Testis (tissue), 3 donors: ENCODE results near the gene GLDN. TPM values are rescaled to one million over a fixed set of nuclear protein-coding genes. Genes with fewer than 3 reads are reported as not detected.
A peak's percentile ranks its signal among the peaks of the same experiment; 100 is the strongest.

Experiments
- DNase-seq: peaks from one replicate; pipeline ENCODE4 v3.0.0-alpha.2; 2019
- H3K27ac ChIP-seq, 2 donors: fragments of 200-600 bp; sonication (generic); one replicate each; pipeline ENCODE4 v1.5.1; 2019
- H3K27me3 ChIP-seq: fragments of 200-600 bp; sonication (generic); one replicate; pipeline ENCODE4 v1.5.1; 2019
- H3K36me3 ChIP-seq: fragments of 200-600 bp; sonication (generic); one replicate; pipeline ENCODE4 v1.5.1; 2017; ENCODE audit warnings: low read depth; ENCODE audit errors: missing control alignments
- H3K4me1 ChIP-seq: fragments of 200-600 bp; sonication (generic); one replicate; pipeline ENCODE4 v1.5.1; 2019
- H3K4me3 ChIP-seq, 2 donors: fragments of 200-600 bp; sonication (generic); one replicate each; pipeline ENCODE4 v1.5.1; 2017 to 2019
- H3K9me3 ChIP-seq: fragments of 200-600 bp; sonication (generic); one replicate; pipeline ENCODE4 v1.5.1; 2017
- CTCF ChIP-seq, 3 experiments: fragments of 450-650 bp in 2 of 3; fragments of 200-600 bp in 1 of 3; sonication (generic) in 1 of 3; IDR thresholded peaks; one replicate each; pipeline ENCODE4 v1.5.1; 2016 to 2019; ENCODE audit warnings: antibody characterized with exemption in 3 of 3, mild to moderate bottlenecking in 2 of 3, moderate library complexity in 1 of 3
- POLR2A ChIP-seq: fragments of 450-650 bp; IDR thresholded peaks from one replicate; pipeline ENCODE4 v1.6.1; 2017; ENCODE audit warnings: antibody characterized with exemption, mild to moderate bottlenecking, moderate library complexity
- WGBS, 2 donors: methylation state at CpG; one replicate each; pipeline ENCODE4 v1.1.5; 2018; 5-methylcytosine and 5-hydroxymethylcytosine counted together
- intact Hi-C: fragments of 100-400 bp; cut with DNase I; formaldehyde crosslinking; loops from one replicate; pipeline ENCODE4 v1.15.1; 2023; ENCODE audit warnings: low total_unique reads
- polyA plus RNA-seq: library from polyadenylated mRNA; stranded (reverse); fragments of 350-450 nt; fragmentation: Illumina TruSeq; extraction: RNeasy Lipid Tissue Mini Kit (QIAGEN cat#74804); gene quantifications from one replicate; pipeline ENCODE4 v1.2.3, GENCODE V29; 2014; ENCODE audit warnings: low read depth, low replicate concordance; ENCODE audit not compliant: insufficient read depth
- total RNA-seq, 2 donors: library from RNA; depleted of rRNA; stranded (reverse); fragments of >200 nt; gene quantifications; one replicate each; pipeline ENCODE4 v1.2.3, GENCODE V29; 2016

Gene GLDN
- total and polyA plus RNA-seq, 3 donors from 2014 or later: 0.37 to 1.3 (median 0.61) TPM

- Histone ChIP-seq H3K9me3 (no peaks in the 10 kb centered on the region), H3K36me3 (no peaks in the 10 kb centered on the region), H3K27me3 (no peaks in the 10 kb centered on the region), H3K4me1 (peaks cover 5% of the 10 kb centered on the region), H3K4me3 (no peak overlapping the region), H3K27ac (no peak overlapping the region)
- intact Hi-C loops: no loop called here
- 63 to 71% methylated on average over 2 of the region's 2 CpGs for WGBS, 2 donors
- TF ChIP-seq CTCF (IDR thresholded peaks at IDR 0.05) (no peak), POLR2A (no peak)
- DNase-seq: no peak
These were observed 37.9 kb upstream of the GLDN start for GRCh38 chr15:51303462-51303980.

- no peaks in the 10 kb centered on the region for H3K36me3 ChIP-seq
- no peaks in the 10 kb centered on the region for H3K4me1 ChIP-seq
- intact Hi-C loops: no loop called here
- 92 to 97% methylated on average over 3 of the region's 3 CpGs for WGBS, 2 donors
- TF ChIP-seq POLR2A (no peak), CTCF (IDR thresholded peaks at IDR 0.05) (no peak)
- no peak overlapping the region for H3K27ac ChIP-seq
- no peak for DNase-seq
- no peaks in the 10 kb centered on the region for H3K9me3 ChIP-seq
- H3K4me3 ChIP-seq: no peak overlapping the region
- no peaks in the 10 kb centered on the region for H3K27me3 ChIP-seq
These were observed 34.1 kb upstream of the GLDN start for GRCh38 chr15:51307325-51307724.

- no peak overlapping the region for H3K4me3 ChIP-seq
- no peaks in the 10 kb centered on the region for H3K27me3 ChIP-seq
- no peaks in the 10 kb centered on the region for H3K4me1 ChIP-seq
- 57 to 80% methylated on average over 3 of the region's 3 CpGs for WGBS, 2 donors
- TF ChIP-seq CTCF (IDR thresholded peaks at IDR 0.05) (no peak), POLR2A (no peak)
- H3K9me3 ChIP-seq: no peaks in the 10 kb centered on the region
- H3K36me3 ChIP-seq: no peaks in the 10 kb centered on the region
- intact Hi-C loops: no loop called here
- no peak overlapping the region for H3K27ac ChIP-seq
- DNase-seq: peak; percentile 34
These were observed 33.6 kb upstream of the GLDN start for GRCh38 chr15:51307811-51308210.

- H3K27me3 ChIP-seq: no peaks in the 10 kb centered on the region
- 68 to 86% methylated on average over 2 of the region's 2 CpGs for WGBS, 2 donors
- H3K9me3 ChIP-seq: no peaks in the 10 kb centered on the region
- TF ChIP-seq POLR2A (no peak), CTCF (IDR thresholded peaks at IDR 0.05) (no peak)
- no peak for DNase-seq
- H3K27ac ChIP-seq: peak overlapping the region in 1 of 2 donors; percentile 22
- intact Hi-C loops: no loop called here
- H3K4me1 ChIP-seq: peaks cover 4% of the 10 kb centered on the region
- H3K4me3 ChIP-seq: no peak overlapping the region
- H3K36me3 ChIP-seq: no peaks in the 10 kb centered on the region
These were observed 31.4 kb upstream of the GLDN start for GRCh38 chr15:51310064-51310463.

- Histone ChIP-seq H3K27ac (no peak overlapping the region), H3K4me1 (peaks cover 5% of the 10 kb centered on the region), H3K9me3 (no peaks in the 10 kb centered on the region), H3K36me3 (no peaks in the 10 kb centered on the region), H3K27me3 (no peaks in the 10 kb centered on the region), H3K4me3 (no peak overlapping the region)
- WGBS, 2 donors: 72 to 80% methylated on average over 2 of the region's 2 CpGs
- TF ChIP-seq POLR2A (no peak), CTCF (IDR thresholded peaks at IDR 0.05) (no peak)
- intact Hi-C loops: no loop called here
- DNase-seq: no peak
These were observed 29.9 kb upstream of the GLDN start for GRCh38 chr15:51311510-51311909.
